ENCODE results near the gene PRRT4.

DNA sequence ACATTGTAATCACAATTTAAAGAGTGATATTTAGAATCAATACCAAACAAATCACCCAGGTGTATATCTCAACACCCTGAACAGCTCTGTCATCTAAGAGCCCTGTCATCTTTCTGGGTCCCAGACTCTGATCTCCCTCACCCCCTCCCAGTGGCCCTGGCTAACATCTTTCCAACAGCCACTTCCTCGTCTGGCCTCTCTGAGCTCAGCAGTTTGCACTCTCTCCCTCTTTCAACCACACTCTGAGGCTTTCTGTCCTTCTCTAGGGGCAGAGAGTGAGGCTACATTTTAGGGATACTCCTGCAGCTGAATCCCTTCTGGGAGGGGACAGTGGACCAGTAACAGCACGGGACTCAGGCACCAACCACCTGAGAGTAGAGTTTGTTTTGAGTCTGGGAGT is 17.1 kb upstream of the PRRT4 start:
- no peak for TF ChIP-seq YY1 (IDR thresholded peaks at IDR 0.05; ENCODE audit: insufficient read depth, insufficient read length)
- TF ChIP-seq SUZ12 (IDR thresholded peaks at IDR 0.05; ENCODE audit: extremely low read depth, insufficient read depth, insufficient read length): no peak
- TF ChIP-seq ZNF274 (IDR thresholded peaks at IDR 0.05; ENCODE audit: low read depth, low read length): no peak

Measured in NT2/D1 (cell line).